Karpas-422 (cell line): Measurements from ENCODE around the gene GNG12. TPM values are rescaled to one million over a fixed set of nuclear protein-coding genes. Genes with fewer than 3 reads are reported as not detected.

Experiments used
- DNase-seq: peaks from one replicate; pipeline ENCODE4 v3.0.0-alpha.2; 2015
- H2AFZ ChIP-seq: fragments of 200-600 bp; sonication (generic); 2 replicates; pipeline ENCODE4 v1.6.1; 2014; ENCODE audit warnings: antibody characterized with exemption, low read length, mixed read lengths
- H3K27ac ChIP-seq: fragments of 200-600 bp; sonication (generic); 2 replicates; pipeline ENCODE4 v1.5.1; 2014; ENCODE audit warnings: mild to moderate bottlenecking, low read length, moderate library complexity
- H3K27me3 ChIP-seq: fragments of 200-600 bp; sonication (generic); 2 replicates; pipeline ENCODE4 v1.6.1; 2014; ENCODE audit warnings: low read length, mixed read lengths
- H3K36me3 ChIP-seq: fragments of 200-600 bp; sonication (generic); 2 replicates; pipeline ENCODE4 v1.6.1; 2014; ENCODE audit warnings: low read length, mixed read lengths; ENCODE audit not compliant: insufficient read depth
- H3K4me1 ChIP-seq: fragments of 200-600 bp; sonication (generic); 2 replicates; pipeline ENCODE4 v1.6.1; 2014; ENCODE audit warnings: mild to moderate bottlenecking, low read length, mixed read lengths
- H3K4me2 ChIP-seq: fragments of 200-600 bp; sonication (generic); 2 replicates; pipeline ENCODE4 v1.6.1; 2014; ENCODE audit warnings: low read length, low read depth, mild to moderate bottlenecking; ENCODE audit not compliant: poor library complexity, severe bottlenecking
- H3K4me3 ChIP-seq: fragments of 200-600 bp; sonication (generic); 2 replicates; pipeline ENCODE4 v1.5.1; 2014; ENCODE audit warnings: mild to moderate bottlenecking, antibody characterized with exemption, low read length, mixed read lengths
- H3K79me2 ChIP-seq: fragments of 200-600 bp; sonication (generic); 2 replicates; pipeline ENCODE4 v1.6.1; 2014; ENCODE audit warnings: mild to moderate bottlenecking, low read length, mixed read lengths
- H3K9ac ChIP-seq: fragments of 200-600 bp; sonication (generic); 2 replicates; pipeline ENCODE4 v1.6.0; 2014; ENCODE audit warnings: low read length
- H3K9me2 ChIP-seq: fragments of 200-600 bp; sonication (generic), shearing (Covaris generic); replicated peaks from 2 replicates; pipeline ENCODE4 v1.6.0; 2014; ENCODE audit warnings: mild to moderate bottlenecking, low read length, moderate library complexity; ENCODE audit not compliant: insufficient read depth
- H3K9me3 ChIP-seq: fragments of 300-700, 200-600 bp; sonication (generic); 2 replicates; pipeline ENCODE4 v1.6.1; 2014; ENCODE audit warnings: low read length, mixed read lengths
- H4K20me1 ChIP-seq: fragments of 200-600 bp; sonication (generic); 2 replicates; pipeline ENCODE4 v1.6.1; 2014; ENCODE audit warnings: mild to moderate bottlenecking, antibody characterized with exemption, low read length, low read depth; ENCODE audit not compliant: insufficient read depth
- total RNA-seq: library from RNA; depleted of rRNA; stranded (reverse); fragments of >200 nt; shearing (Covaris generic); gene quantifications from 2 replicates; pipeline ENCODE4 v1.2.3, GENCODE V29; 2014; ENCODE audit warnings: low replicate concordance

The GNG12 gene
- total RNA-seq, 1 experiment from 2014 or later = not detected

GRCh38 chr1:67723126-67723525 is 110.1 kb downstream of the GNG12 start:
- Histone ChIP-seq H3K9ac (no peak overlapping the region), H3K27ac (no peak overlapping the region), H3K4me2 (no peak overlapping the region), H3K4me1 (no peaks in the 10 kb centered on the region), H2AFZ (no peak overlapping the region), H3K79me2 (no peaks in the 10 kb centered on the region), H3K4me3 (no peak overlapping the region), H3K36me3 (no peaks in the 10 kb centered on the region), H3K9me3 (no peaks in the 10 kb centered on the region), H4K20me1 (no peaks in the 10 kb centered on the region), H3K27me3 (no peaks in the 10 kb centered on the region), H3K9me2 (no peaks in the 10 kb centered on the region)
- DNase-seq = no peak

- H3K9ac ChIP-seq = no peak overlapping the region
Observed at GRCh38 chr1:67722292-67722944, 110.8 kb downstream of the GNG12 start.

GRCh38 chr1:67721650-67722291 is 111.5 kb downstream of the GNG12 start:
- no peak overlapping the region for H3K4me3 ChIP-seq
- H3K4me1 ChIP-seq = no peaks in the 10 kb centered on the region
- no peaks in the 10 kb centered on the region for H4K20me1 ChIP-seq
- H3K9ac ChIP-seq = no peak overlapping the region
- H3K79me2 ChIP-seq = no peaks in the 10 kb centered on the region
- DNase-seq = no peak
- H3K27ac ChIP-seq = no peak overlapping the region
- no peaks in the 10 kb centered on the region for H3K9me2 ChIP-seq
- H2AFZ ChIP-seq = no peak overlapping the region
- H3K27me3 ChIP-seq = no peaks in the 10 kb centered on the region
- no peaks in the 10 kb centered on the region for H3K36me3 ChIP-seq
- H3K4me2 ChIP-seq = no peak overlapping the region
- no peaks in the 10 kb centered on the region for H3K9me3 ChIP-seq

More at GRCh38 chr1:67722292-67722944, 110.8 kb downstream of the GNG12 start:
- Histone ChIP-seq H3K4me2 (no peak overlapping the region), H3K27me3 (no peaks in the 10 kb centered on the region), H2AFZ (no peak overlapping the region), H3K27ac (no peak overlapping the region), H3K9me3 (no peaks in the 10 kb centered on the region), H3K36me3 (no peaks in the 10 kb centered on the region), H3K4me3 (no peak overlapping the region), H3K79me2 (no peaks in the 10 kb centered on the region), H3K4me1 (no peaks in the 10 kb centered on the region), H3K9me2 (no peaks in the 10 kb centered on the region), H4K20me1 (no peaks in the 10 kb centered on the region)
- DNase-seq = no peak

- Histone ChIP-seq H3K9me2 (no peaks in the 10 kb centered on the region), H3K36me3 (no peaks in the 10 kb centered on the region), H3K27me3 (no peaks in the 10 kb centered on the region), H3K4me1 (no peaks in the 10 kb centered on the region), H3K9me3 (no peaks in the 10 kb centered on the region), H3K79me2 (no peaks in the 10 kb centered on the region), H3K4me3 (no peak overlapping the region), H4K20me1 (no peaks in the 10 kb centered on the region), H3K4me2 (no peak overlapping the region), H3K9ac (no peak overlapping the region), H2AFZ (no peak overlapping the region), H3K27ac (no peak overlapping the region)
- no peak for DNase-seq
Observed at GRCh38 chr1:67721112-67721511, 112.2 kb downstream of the GNG12 start.

GRCh38 chr1:67719329-67720196 is 113.7 kb downstream of the GNG12 start:
- no peak overlapping the region for H3K27ac ChIP-seq
- H3K4me1 ChIP-seq = no peaks in the 10 kb centered on the region

GRCh38 chr1:67717876-67718275 is 115.4 kb downstream of the GNG12 start:
- peaks cover 14% of the 10 kb centered on the region for H3K4me1 ChIP-seq
- H3K4me3 ChIP-seq = no peak overlapping the region
- no peaks in the 10 kb centered on the region for H4K20me1 ChIP-seq
- H2AFZ ChIP-seq = no peak overlapping the region
- H3K9me3 ChIP-seq = no peaks in the 10 kb centered on the region
- no peak for DNase-seq
- no peak overlapping the region for H3K27ac ChIP-seq
- no peaks in the 10 kb centered on the region for H3K36me3 ChIP-seq
- H3K4me2 ChIP-seq = no peak overlapping the region
- H3K27me3 ChIP-seq = no peaks in the 10 kb centered on the region
- H3K9me2 ChIP-seq = no peaks in the 10 kb centered on the region
- H3K79me2 ChIP-seq = no peaks in the 10 kb centered on the region
- H3K9ac ChIP-seq = no peak overlapping the region

More at GRCh38 chr1:67719329-67720196, 113.7 kb downstream of the GNG12 start:
- Histone ChIP-seq H4K20me1 (no peaks in the 10 kb centered on the region), H3K4me3 (no peak overlapping the region), H3K9me2 (no peaks in the 10 kb centered on the region), H3K36me3 (no peaks in the 10 kb centered on the region), H3K4me2 (no peak overlapping the region), H3K79me2 (no peaks in the 10 kb centered on the region), H3K27me3 (no peaks in the 10 kb centered on the region), H3K9me3 (no peaks in the 10 kb centered on the region), H3K9ac (no peak overlapping the region), H2AFZ (no peak overlapping the region)
- DNase-seq = no peak

- no peak for DNase-seq
- Histone ChIP-seq H3K79me2 (no peaks in the 10 kb centered on the region), H3K4me1 (peaks cover 23% of the 10 kb centered on the region), H3K9me3 (no peaks in the 10 kb centered on the region), H3K36me3 (no peaks in the 10 kb centered on the region), H4K20me1 (no peaks in the 10 kb centered on the region), H3K9ac (no peak overlapping the region), H3K4me3 (no peak overlapping the region), H3K4me2 (no peak overlapping the region), H2AFZ (no peak overlapping the region), H3K27me3 (no peaks in the 10 kb centered on the region), H3K9me2 (no peaks in the 10 kb centered on the region), H3K27ac (no peak overlapping the region)
Observed at GRCh38 chr1:67716800-67717199, 116.5 kb downstream of the GNG12 start.

- Histone ChIP-seq H3K27ac (no peak overlapping the region), H2AFZ (no peak overlapping the region), H3K27me3 (no peaks in the 10 kb centered on the region), H3K9me2 (no peaks in the 10 kb centered on the region), H3K79me2 (no peaks in the 10 kb centered on the region), H3K9ac (no peak overlapping the region), H3K4me2 (no peak overlapping the region), H3K4me3 (no peak overlapping the region), H3K9me3 (no peaks in the 10 kb centered on the region), H3K36me3 (no peaks in the 10 kb centered on the region), H3K4me1 (peaks cover 29% of the 10 kb centered on the region), H4K20me1 (no peaks in the 10 kb centered on the region)
- no peak for DNase-seq
Observed at GRCh38 chr1:67715819-67716218, 117.4 kb downstream of the GNG12 start.
